ENCODE results near the gene TM9SF4.

GRCh38 chr20:32111156-32111686, 1.7 kb downstream of the TM9SF4 start:
- TF ChIP-seq EZH2phosphoT487 (IDR thresholded peaks at IDR 0.05; ENCODE audit: insufficient read depth, low read depth) (no peak), EZH2 (IDR thresholded peaks at IDR 0.05; ENCODE audit: insufficient read depth, poor library complexity, severe bottlenecking) (no peak)
